HepG2 (cell line): ENCODE data around the gene RPL21. TPM values are rescaled to one million over a fixed set of nuclear protein-coding genes. Genes with fewer than 3 reads are reported as not detected.

Experiments
- CHCHD3 ChIP-seq: sonication (generic); formaldehyde crosslinking; IDR thresholded peaks from 2 replicates; pipeline ENCODE4 v1.8.0; 2022; ENCODE audit warnings: mild to moderate bottlenecking, missing genetic modification reagents, moderate library complexity
- CREBL2 ChIP-seq: sonication (generic); formaldehyde crosslinking; IDR thresholded peaks from 2 replicates; pipeline ENCODE4 v1.8.1; 2023; ENCODE audit warnings: missing genetic modification reagents, mild to moderate bottlenecking, borderline replicate concordance
- CTCF ChIP-seq: sonication (generic); formaldehyde crosslinking; IDR thresholded peaks from 2 replicates; pipeline ENCODE4 v1.5.0; 2020; ENCODE audit warnings: mild to moderate bottlenecking, missing genetic modification reagents, moderate library complexity
- DRAP1 ChIP-seq: IDR thresholded peaks from 2 replicates; pipeline ENCODE4 v1.6.1; 2016; ENCODE audit warnings: missing genetic modification reagents, missing compliant biosample characterization
- E2F1 ChIP-seq: sonication (generic); formaldehyde crosslinking; IDR thresholded peaks from 2 replicates; pipeline ENCODE4 v1.5.0; 2020; ENCODE audit warnings: missing genetic modification reagents
- HDAC2 ChIP-seq: sonication (generic); formaldehyde crosslinking; IDR thresholded peaks from 2 replicates; pipeline ENCODE4 v1.4.0; 2020; ENCODE audit warnings: missing genetic modification reagents
- HIVEP1 ChIP-seq: sonication (generic); formaldehyde crosslinking; IDR thresholded peaks from 2 replicates; pipeline ENCODE4 v1.4.0; 2020; ENCODE audit warnings: mild to moderate bottlenecking, missing genetic modification reagents
- KDM2A ChIP-seq: sonication (generic); formaldehyde crosslinking; IDR thresholded peaks from 2 replicates; pipeline ENCODE4 v1.4.0; 2020; ENCODE audit warnings: low read depth, missing genetic modification reagents, borderline replicate concordance
- MED1 ChIP-seq: sonication (generic); formaldehyde crosslinking; IDR thresholded peaks from 2 replicates; pipeline ENCODE4 v1.4.0; 2020; ENCODE audit warnings: missing genetic modification reagents
- NFKBIZ ChIP-seq: IDR thresholded peaks from 2 replicates; pipeline ENCODE4 v1.6.1; 2018; ENCODE audit warnings: missing genetic modification reagents, missing compliant biosample characterization
- NONO ChIP-seq, 2 experiments: fragments of 450-650 bp in 1 of 2; sonication (generic) in 1 of 2; formaldehyde crosslinking in 1 of 2; IDR thresholded peaks in 1 of 2; conservative IDR thresholded peaks in 1 of 2; 2 replicates each; pipeline versions ENCODE4 v1.6.1 to v1.8.0; 2017 to 2022; ENCODE audit warnings: mild to moderate bottlenecking in 1 of 2, missing genetic modification reagents in 1 of 2, moderate library complexity in 1 of 2
- POLR2AphosphoS5 ChIP-seq: IDR thresholded peaks from 2 replicates; pipeline ENCODE4 v1.6.1; 2012; ENCODE audit warnings: low read depth, low read length
- SALL1 ChIP-seq: sonication (generic); formaldehyde crosslinking; IDR thresholded peaks from 2 replicates; pipeline ENCODE4 v1.8.0; 2022; ENCODE audit warnings: mild to moderate bottlenecking, missing genetic modification reagents
- SIN3A ChIP-seq: IDR thresholded peaks from 2 replicates; pipeline ENCODE4 v1.6.1; 2011; ENCODE audit warnings: low read depth, mild to moderate bottlenecking, control low read depth, low read length, borderline replicate concordance
- TCF12 ChIP-seq, 2 experiments: fragments of 450-650 bp in 1 of 2; sonication (generic) in 1 of 2; formaldehyde crosslinking in 1 of 2; IDR thresholded peaks; 2 replicates each; pipeline versions ENCODE4 v1.6.1 to v1.8.0; 2017 to 2022; ENCODE audit warnings: antibody characterized with exemption in 1 of 2, mild to moderate bottlenecking in 1 of 2, missing genetic modification reagents in 1 of 2, moderate library complexity in 1 of 2
- ZIK1 ChIP-seq: sonication (generic); formaldehyde crosslinking; IDR thresholded peaks from 2 replicates; pipeline ENCODE4 v1.5.0; 2020; ENCODE audit warnings: mild to moderate bottlenecking, low read depth, missing genetic modification reagents, borderline replicate concordance
- ZNF276 ChIP-seq: sonication (generic); formaldehyde crosslinking; IDR thresholded peaks from 2 replicates; pipeline ENCODE4 v1.4.0; 2020; ENCODE audit warnings: mild to moderate bottlenecking, low read depth, missing genetic modification reagents
- ZNF496 ChIP-seq: sonication (generic); formaldehyde crosslinking; IDR thresholded peaks from 2 replicates; pipeline ENCODE4 v1.8.1; 2023; ENCODE audit warnings: mild to moderate bottlenecking, moderate library complexity, missing genetic modification reagents; ENCODE audit not compliant: insufficient replicate concordance
- ZNF510 ChIP-seq: sonication (generic); formaldehyde crosslinking; IDR thresholded peaks from 2 replicates; pipeline ENCODE4 v1.4.0; 2020; ENCODE audit warnings: low read depth, mild to moderate bottlenecking, missing genetic modification reagents
- ZNF782 ChIP-seq: sonication (generic); formaldehyde crosslinking; IDR thresholded peaks from 2 replicates; pipeline ENCODE4 v1.4.0; 2020; ENCODE audit warnings: missing genetic modification reagents, mild to moderate bottlenecking, borderline replicate concordance
- polyA plus RNA-seq, 8 experiments: library from polyadenylated mRNA; depleted of rRNA in 3 of 8; stranded (reverse) in 7 of 8; unstranded in 1 of 8; fragments of >200 nt; fragmentation: Illumina TruSeq in 4 of 8; extraction: Trizol in 4 of 8; gene quantifications; 2 replicates each; pipeline versions ENCODE4 v1.2.1 to v1.2.3, GENCODE V29; 2011 to 2016; ENCODE audit warnings: low read depth in 4 of 8, missing spikeins in 1 of 8, mixed read lengths in 1 of 8; ENCODE audit not compliant: insufficient read depth in 1 of 8
- total RNA-seq, 5 experiments: library from RNA; depleted of rRNA; stranded (reverse); fragments of >200 nt; fragmentation: Illumina TruSeq; extraction: Trizol; gene quantifications; 2 replicates each; pipeline ENCODE4 v1.2.3, GENCODE V29; 2016; ENCODE audit warnings: low read depth in 1 of 5

RPL21 gene
- total and polyA plus RNA-seq, 2 of the 13 experiments (the other 11 are each of a cell fraction or from before 2014, with no cell fraction given), result 1,234 to 1,261 TPM

GRCh38 chr13:27270594-27271520 is 19.5 kb downstream of the RPL21 start, which contains the start of gene RASL11A (continued):
- TF ChIP-seq POLR2AphosphoS5, result peak; percentile 42; the same call in 1 of the 2 replicates
- TF ChIP-seq NONO (IDR thresholded peaks at IDR 0.05), result no peak
- peak; percentile 85 for TF ChIP-seq NONO (CRISPR knock-in tag; conservative IDR thresholded peaks at IDR 0.05)
- TF ChIP-seq ZNF782 (CRISPR knock-in tag), result peak; percentile 71; the same call in 1 of the 2 replicates
- peak; percentile 87 for TF ChIP-seq CTCF
- 0 out of 2 replicates have a peak, but pooled peaks have one; percentile 54 for TF ChIP-seq ZIK1 (CRISPR knock-in tag)
- TF ChIP-seq NFKBIZ (CRISPR knock-in tag), result no peak
- TF ChIP-seq ZNF496 (CRISPR knock-in tag), result no peak
- peak; percentile 40; the same call in 1 of the 2 replicates for TF ChIP-seq SIN3A
- TF ChIP-seq ZNF276 (CRISPR knock-in tag), result no peak
- peak; percentile 88 for TF ChIP-seq DRAP1
- no peak for TF ChIP-seq ZNF510
- TF ChIP-seq SALL1, result no peak; the same call in 1 of the 2 replicates
- TF ChIP-seq E2F1 (CRISPR knock-in tag), result peak; percentile 77
- no peak for TF ChIP-seq HIVEP1 (CRISPR knock-in tag)
- peak; percentile 27 for TF ChIP-seq MED1
- no peak for TF ChIP-seq CHCHD3 (CRISPR knock-in tag)
- TF ChIP-seq HDAC2, result peak; percentile 56; the same call in 1 of the 2 replicates
- TF ChIP-seq TCF12 (IDR thresholded peaks at IDR 0.05), result no peak
- TF ChIP-seq TCF12 (CRISPR knock-in tag; IDR thresholded peaks at IDR 0.05), result 0 out of 2 replicates have a peak, but pooled peaks have one; percentile 38
- peak; percentile 69; the same call in 1 of the 2 replicates for TF ChIP-seq KDM2A (CRISPR knock-in tag)
- TF ChIP-seq CREBL2 (CRISPR knock-in tag), result no peak
